8988T (cell line): ENCODE results near the gene PROM1.

ENCODE experiments used
- DNase-seq: peaks from one replicate; pipeline ENCODE4 v3.0.0; 2011

PROM1 gene

GRCh38 chr4:16023776-16024408, 59.9 kb downstream of the PROM1 start:
- no peak for DNase-seq

- DNase-seq = no peak
These were observed 61.8 kb downstream of the PROM1 start for GRCh38 chr4:16021804-16022560.

GRCh38 chr4:16019649-16020048, 64.2 kb downstream of the PROM1 start:
- no peak for DNase-seq

GRCh38 chr4:16018841-16019240, 65.0 kb downstream of the PROM1 start:
- no peak for DNase-seq

GRCh38 chr4:16018061-16018676, 65.7 kb downstream of the PROM1 start:
- DNase-seq = no peak

- no peak for DNase-seq
These were observed 67.3 kb downstream of the PROM1 start for GRCh38 chr4:16016536-16016935.

- no peak for DNase-seq
These were observed 72.7 kb downstream of the PROM1 start for GRCh38 chr4:16011173-16011572.

GRCh38 chr4:16009153-16009552, 74.7 kb downstream of the PROM1 start:
- DNase-seq = no peak

- DNase-seq = no peak
These were observed 76.2 kb downstream of the PROM1 start for GRCh38 chr4:16007471-16008095.

- DNase-seq = no peak
These were observed 76.9 kb downstream of the PROM1 start for GRCh38 chr4:16006771-16007446.

GRCh38 chr4:16005676-16006075, 78.1 kb downstream of the PROM1 start:
- no peak for DNase-seq

- DNase-seq = peak; percentile 48
These were observed 82.4 kb downstream of the PROM1 start for GRCh38 chr4:16001484-16001858.

- DNase-seq = no peak
These were observed 82.9 kb downstream of the PROM1 start for GRCh38 chr4:16000708-16001483.

- DNase-seq = no peak
These were observed 87.0 kb downstream of the PROM1 start for GRCh38 chr4:15996773-15997172.

- no peak for DNase-seq
These were observed 88.0 kb downstream of the PROM1 start for GRCh38 chr4:15995826-15996225.

GRCh38 chr4:15992167-15992485, 91.7 kb downstream of the PROM1 start:
- no peak for DNase-seq

GRCh38 chr4:15990570-15991285, 93.1 kb downstream of the PROM1 start:
- DNase-seq = no peak

- DNase-seq = no peak
These were observed 94.4 kb downstream of the PROM1 start for GRCh38 chr4:15989424-15989823.

- DNase-seq = no peak
These were observed 95.6 kb downstream of the PROM1 start for GRCh38 chr4:15988222-15988621.

GRCh38 chr4:15986907-15987306, 96.9 kb downstream of the PROM1 start:
- no peak for DNase-seq

- DNase-seq = no peak
These were observed 100.2 kb downstream of the PROM1 start for GRCh38 chr4:15983610-15984009.
